ENCODE measurements around the gene TAC4.
"Not testable (repeated sequence)": the region's sequence is repeated elsewhere in the genome, so short reads cannot be mapped to it uniquely, and the experiment has no call there.

The TAC4 gene

GRCh38 chr17:49830605-49831004, 17.3 kb downstream of the TAC4 start:
- TF ChIP-seq ZFX (IDR thresholded peaks at IDR 0.05), result no peak
- no peak for TF ChIP-seq CTCF (conservative IDR thresholded peaks at IDR 0.05)
- no peak overlapping the region for H3K27ac ChIP-seq

- H3K27ac ChIP-seq, result no peak overlapping the region
- TF ChIP-seq ZFX (IDR thresholded peaks at IDR 0.05) (no peak), CTCF (conservative IDR thresholded peaks at IDR 0.05) (no peak)
Observed at GRCh38 chr17:49829026-49829425, 18.8 kb downstream of the TAC4 start.

- H3K27ac ChIP-seq, result not testable (repeated sequence)
Observed at GRCh38 chr17:49828325-49828724, 19.5 kb downstream of the TAC4 start.

GRCh38 chr17:49825645-49826044, 22.2 kb downstream of the TAC4 start:
- no peak overlapping the region for H3K27ac ChIP-seq
- TF ChIP-seq ZFX (IDR thresholded peaks at IDR 0.05) (no peak), CTCF (conservative IDR thresholded peaks at IDR 0.05) (no peak)

- no peak overlapping the region for H3K27ac ChIP-seq
- TF ChIP-seq CTCF (conservative IDR thresholded peaks at IDR 0.05) (no peak), ZFX (IDR thresholded peaks at IDR 0.05) (no peak)
Observed at GRCh38 chr17:49823614-49824013, 24.3 kb downstream of the TAC4 start.

GRCh38 chr17:49822829-49823228, 25.0 kb downstream of the TAC4 start:
- TF ChIP-seq ZFX (IDR thresholded peaks at IDR 0.05) (no peak), CTCF (conservative IDR thresholded peaks at IDR 0.05) (no peak)
- H3K27ac ChIP-seq, result no peak overlapping the region

GRCh38 chr17:49821916-49822315, 26.0 kb downstream of the TAC4 start:
- TF ChIP-seq ZFX (IDR thresholded peaks at IDR 0.05) (no peak), CTCF (conservative IDR thresholded peaks at IDR 0.05) (no peak)

GRCh38 chr17:49821466-49821865, 26.4 kb downstream of the TAC4 start:
- TF ChIP-seq ZFX (IDR thresholded peaks at IDR 0.05), result no peak
- TF ChIP-seq CTCF (conservative IDR thresholded peaks at IDR 0.05), result no peak
- peak overlapping the region; percentile 57; the same call in 1 of the 2 replicates for H3K27ac ChIP-seq

More at GRCh38 chr17:49821916-49822315, 26.0 kb downstream of the TAC4 start:
- H3K27ac ChIP-seq, result peak overlapping the region; percentile 57

Measured in C4-2B (cell line).